Uterus (tissue), 4 donors: ENCODE measurements around the gene TRIM15. TPM values are rescaled to one million over a fixed set of nuclear protein-coding genes. Genes with fewer than 3 reads are reported as not detected.

Experiments
- DNase-seq, 2 donors: peaks; one replicate each; pipeline ENCODE4 v3.0.0-alpha.2; 2019 to 2020
- H3K27ac ChIP-seq, 2 donors: fragments of 200-600 bp; sonication (generic); 1 replicate in 1 of 2; 2 replicates in 1 of 2; pipeline ENCODE4 v1.5.1; 2016 to 2018
- H3K27me3 ChIP-seq, 2 donors: fragments of 200-600 bp; sonication (generic); one replicate each; pipeline ENCODE4 v1.5.1; 2018 to 2019; ENCODE audit warnings: control low read depth in 1 of 2
- H3K36me3 ChIP-seq, 2 donors: fragments of 200-600 bp; sonication (generic); one replicate each; pipeline ENCODE4 v1.5.1; 2019; ENCODE audit warnings: control low read depth in 1 of 2
- H3K4me1 ChIP-seq, 2 donors: fragments of 200-600 bp; sonication (generic); one replicate each; pipeline ENCODE4 v1.5.1; 2018 to 2019; ENCODE audit warnings: control low read depth in 1 of 2
- H3K4me3 ChIP-seq, 2 donors: fragments of 200-600 bp; sonication (generic); 1 replicate in 1 of 2; 2 replicates in 1 of 2; pipeline ENCODE4 v1.5.1; 2018 to 2019; ENCODE audit warnings: mild to moderate bottlenecking in 1 of 2
- H3K9me3 ChIP-seq, 2 donors: fragments of 200-600 bp; sonication (generic); one replicate each; pipeline ENCODE4 v1.5.1; 2019; ENCODE audit warnings: control low read depth in 1 of 2
- POLR2A ChIP-seq, 2 donors: fragments of 450-650 bp; IDR thresholded peaks; one replicate each; pipeline ENCODE4 v1.6.1; 2016; ENCODE audit warnings: antibody characterized with exemption in 2 of 2, mild to moderate bottlenecking in 1 of 2, moderate library complexity in 1 of 2
- intact Hi-C: fragments of 100-400 bp; cut with DNase I; formaldehyde crosslinking; loops from one replicate; pipeline ENCODE4 v1.15.1; 2023; ENCODE audit warnings: low total_unique reads
- total RNA-seq, 4 donors: library from RNA; depleted of rRNA in 3 of 4; stranded (reverse); fragments of >200 nt in 3 of 4; gene quantifications; one replicate each; pipeline versions ENCODE4 v1.1.0 to v1.2.4, GENCODE V29; 2014 to 2023
- TF ChIP-seq, protein P1 (sequence below), 4 experiments: fragments of 200-600 bp in 2 of 4; fragments of 450-650 bp in 2 of 4; sonication (generic) in 2 of 4; IDR thresholded peaks; one replicate each; pipeline ENCODE4 v1.5.1; 2016 to 2019; ENCODE audit warnings: antibody characterized with exemption in 4 of 4, mild to moderate bottlenecking in 2 of 4, moderate library complexity in 1 of 4
- donor health status: DM: yes; HTN: yes; CAD: no.

The TRIM15 gene
- total RNA-seq, 4 donors from 2014 or later = not detected

DNA sequence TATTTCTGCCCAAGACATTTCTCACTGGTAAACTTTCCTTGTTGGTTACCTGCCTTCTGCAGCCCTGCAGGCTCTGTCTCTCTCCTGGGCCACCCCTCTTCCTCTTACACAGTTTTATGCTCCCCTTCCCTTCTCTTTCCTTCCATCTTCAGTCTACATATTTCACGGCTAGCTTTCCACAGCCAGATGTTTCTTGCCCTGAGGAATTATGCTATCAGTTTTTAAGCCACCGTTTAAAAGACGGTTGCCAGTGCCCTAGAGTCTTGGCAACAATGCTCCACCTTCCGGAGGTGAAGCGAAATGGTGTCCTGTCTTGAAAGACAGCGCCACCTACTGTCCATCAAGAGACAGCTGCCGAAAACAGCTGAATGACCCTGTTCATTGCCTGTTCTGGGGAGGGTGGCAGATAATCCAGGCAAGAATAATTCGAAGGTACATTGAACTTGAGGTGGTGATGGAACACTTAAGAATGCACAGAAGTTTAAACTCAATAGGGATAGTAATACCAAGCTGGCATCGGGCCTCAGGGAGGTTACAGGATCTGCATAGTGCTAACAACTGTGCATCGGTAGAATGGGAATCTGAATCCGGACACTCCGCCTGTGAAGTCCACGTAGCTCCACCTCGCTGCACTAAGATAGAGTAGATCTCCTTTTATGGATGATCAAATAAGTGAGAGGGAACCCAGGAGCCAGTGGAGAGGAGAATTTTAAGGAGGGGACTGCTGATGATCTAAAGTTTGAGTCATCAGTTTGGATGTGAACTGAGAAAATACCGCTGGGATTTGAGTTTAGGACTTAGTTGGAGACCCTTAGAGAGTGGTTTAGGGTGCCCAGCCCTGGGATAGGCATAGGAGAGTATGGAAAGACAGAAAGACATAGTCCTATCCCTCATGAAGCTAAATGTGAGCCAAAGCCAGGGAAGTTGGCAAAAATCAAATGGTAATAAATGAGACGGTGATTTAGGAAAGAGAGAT, 32.2 kb upstream of the TRIM15 start:
- Histone ChIP-seq H3K4me1 (no peaks in the 10 kb centered on the region), H3K27me3 (peaks cover 5 to 29% of the 10 kb centered on the region in 2 donors), H3K36me3 (no peaks in the 10 kb centered on the region), H3K27ac (no peak overlapping the region), H3K4me3 (no peak overlapping the region), H3K9me3 (no peaks in the 10 kb centered on the region)
- intact Hi-C loops = no loop called here
- TF ChIP-seq POLR2A (IDR thresholded peaks at IDR 0.05) = no peak
- TF ChIP-seq, protein P1, sequence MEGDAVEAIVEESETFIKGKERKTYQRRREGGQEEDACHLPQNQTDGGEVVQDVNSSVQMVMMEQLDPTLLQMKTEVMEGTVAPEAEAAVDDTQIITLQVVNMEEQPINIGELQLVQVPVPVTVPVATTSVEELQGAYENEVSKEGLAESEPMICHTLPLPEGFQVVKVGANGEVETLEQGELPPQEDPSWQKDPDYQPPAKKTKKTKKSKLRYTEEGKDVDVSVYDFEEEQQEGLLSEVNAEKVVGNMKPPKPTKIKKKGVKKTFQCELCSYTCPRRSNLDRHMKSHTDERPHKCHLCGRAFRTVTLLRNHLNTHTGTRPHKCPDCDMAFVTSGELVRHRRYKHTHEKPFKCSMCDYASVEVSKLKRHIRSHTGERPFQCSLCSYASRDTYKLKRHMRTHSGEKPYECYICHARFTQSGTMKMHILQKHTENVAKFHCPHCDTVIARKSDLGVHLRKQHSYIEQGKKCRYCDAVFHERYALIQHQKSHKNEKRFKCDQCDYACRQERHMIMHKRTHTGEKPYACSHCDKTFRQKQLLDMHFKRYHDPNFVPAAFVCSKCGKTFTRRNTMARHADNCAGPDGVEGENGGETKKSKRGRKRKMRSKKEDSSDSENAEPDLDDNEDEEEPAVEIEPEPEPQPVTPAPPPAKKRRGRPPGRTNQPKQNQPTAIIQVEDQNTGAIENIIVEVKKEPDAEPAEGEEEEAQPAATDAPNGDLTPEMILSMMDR (IDR thresholded peaks at IDR 0.05) = peak; percentile 89 to 95 (median 92)
- DNase-seq = peak; percentile 54 to 72

DNA sequence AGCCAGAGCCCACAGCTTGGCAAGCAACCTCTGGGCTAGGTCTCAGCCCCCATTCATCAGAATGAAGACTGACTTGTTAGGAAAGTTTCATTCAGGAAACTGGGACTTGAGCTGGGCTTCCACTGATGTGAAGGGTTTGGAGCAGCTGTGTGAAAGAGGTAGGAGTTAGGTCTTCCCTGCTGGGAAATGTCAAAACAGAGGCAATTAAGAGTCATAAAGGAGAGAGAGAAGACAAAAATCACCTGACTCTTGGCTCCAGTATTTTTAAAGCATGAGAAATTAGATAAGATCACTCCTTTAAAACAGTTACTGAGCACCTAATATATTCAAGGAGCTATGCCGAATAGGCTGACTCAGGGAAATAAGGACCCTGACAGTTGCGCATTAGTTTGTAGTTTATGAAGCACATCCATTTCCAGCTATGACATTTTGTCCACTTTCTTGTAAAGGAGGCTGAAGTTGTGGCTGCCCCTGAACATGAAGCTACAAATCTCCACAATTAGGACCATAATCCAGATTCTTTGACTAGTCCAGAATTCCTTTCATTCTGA, 31.3 kb upstream of the TRIM15 start:
- no peak overlapping the region for H3K4me3 ChIP-seq
- H3K9me3 ChIP-seq = no peaks in the 10 kb centered on the region
- H3K27me3 ChIP-seq = peaks cover 5 to 29% of the 10 kb centered on the region in 2 donors
- intact Hi-C loops = no loop called here
- no peak for DNase-seq
- H3K4me1 ChIP-seq = no peaks in the 10 kb centered on the region
- TF ChIP-seq, protein P1 (IDR thresholded peaks at IDR 0.05) = no peak
- TF ChIP-seq POLR2A (IDR thresholded peaks at IDR 0.05) = no peak
- no peak overlapping the region for H3K27ac ChIP-seq
- H3K36me3 ChIP-seq = no peaks in the 10 kb centered on the region

DNA sequence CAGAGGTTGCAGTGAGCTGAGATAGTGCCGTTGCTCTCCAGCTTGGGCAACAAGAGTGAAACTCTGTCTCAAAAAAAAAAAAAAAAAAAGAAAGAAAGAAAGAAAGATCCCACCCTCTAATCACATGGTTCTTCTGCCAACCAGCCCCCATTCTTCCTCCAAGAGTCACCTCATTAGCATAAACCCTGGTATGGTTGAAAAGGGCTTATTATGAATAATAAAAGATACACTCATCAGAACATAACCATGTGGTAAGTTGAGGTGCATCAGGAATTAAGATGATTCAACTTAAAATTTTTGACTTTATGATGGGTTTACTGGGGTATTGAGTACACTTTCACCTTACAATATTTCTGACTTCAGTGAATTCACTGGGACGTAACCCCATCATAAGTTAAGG, 28.2 kb upstream of the TRIM15 start:
- Histone ChIP-seq H3K9me3 (no peaks in the 10 kb centered on the region), H3K36me3 (no peaks in the 10 kb centered on the region), H3K4me3 (no peak overlapping the region), H3K27ac (no peak overlapping the region), H3K4me1 (no peaks in the 10 kb centered on the region), H3K27me3 (peaks cover 0 to 3% of the 10 kb centered on the region in 2 donors)
- DNase-seq = no peak
- intact Hi-C loops = no loop called here
- TF ChIP-seq, protein P1 (IDR thresholded peaks at IDR 0.05) = no peak
- no peak for TF ChIP-seq POLR2A (IDR thresholded peaks at IDR 0.05)

DNA sequence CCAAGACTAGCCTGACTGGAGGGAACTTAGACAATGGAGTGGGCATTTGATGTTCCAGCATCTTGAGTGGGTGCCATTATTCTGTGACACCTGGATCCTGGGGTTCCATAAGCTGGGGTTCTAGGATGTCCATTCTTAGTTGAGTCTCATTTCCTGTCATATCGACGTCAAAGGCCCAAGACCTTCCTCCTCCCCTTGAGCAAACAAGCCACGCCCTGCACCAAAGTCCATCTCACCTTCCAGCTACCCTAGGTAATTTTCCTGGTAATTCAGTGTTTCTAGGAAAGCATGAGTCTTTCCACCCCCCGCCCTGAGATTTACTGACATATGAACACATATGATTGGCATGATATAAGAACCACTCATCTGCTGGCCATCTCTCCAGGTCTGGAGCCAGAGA, 27.6 kb upstream of the TRIM15 start, which contains the start of gene TRIM40:
TRIM40 (plus strand) TSS at position 384 of the 400 bp plus-strand sequence. CDS start 897 bp downstream, outside the sequence.
- no peaks in the 10 kb centered on the region for H3K36me3 ChIP-seq
- TF ChIP-seq, protein P1 (IDR thresholded peaks at IDR 0.05) = no peak
- no peak for TF ChIP-seq POLR2A (IDR thresholded peaks at IDR 0.05)
- no peak within 1 kb of the TSS for H3K27ac ChIP-seq
- H3K4me1 ChIP-seq = no peaks in the 10 kb centered on the region
- H3K9me3 ChIP-seq = no peaks in the 10 kb centered on the region
- intact Hi-C loops = no loop called here
- H3K4me3 ChIP-seq = no peak within 1 kb of the TSS
- no peak for DNase-seq
- no peaks in the 10 kb centered on the region for H3K27me3 ChIP-seq
